GM13977 (cell line): ENCODE measurements around the gene DRAM1.

Source experiments
- DNase-seq: peaks from one replicate; pipeline ENCODE4 v3.0.0; 2012; ENCODE audit warnings: low spot score
- in situ Hi-C: fragments of 300-500 bp; cut with MboI; formaldehyde crosslinking; loops from one replicate; pipeline ENCODE4 v1.12.0; 2022; ENCODE audit warnings: low sequenced_read_pairs, low pct_unique_long_range_greater_than_20kb, mixed read lengths, inconsistent platforms; ENCODE audit not compliant: unreplicated experiment
- TF ChIP-seq, protein P1 (sequence below): IDR thresholded peaks from 2 replicates; pipeline ENCODE4 v1.5.1; 2012; ENCODE audit warnings: mild to moderate bottlenecking, control low read depth; ENCODE audit not compliant: insufficient read depth; ENCODE audit errors: extremely low read depth, missing control alignments

Gene DRAM1

DNA sequence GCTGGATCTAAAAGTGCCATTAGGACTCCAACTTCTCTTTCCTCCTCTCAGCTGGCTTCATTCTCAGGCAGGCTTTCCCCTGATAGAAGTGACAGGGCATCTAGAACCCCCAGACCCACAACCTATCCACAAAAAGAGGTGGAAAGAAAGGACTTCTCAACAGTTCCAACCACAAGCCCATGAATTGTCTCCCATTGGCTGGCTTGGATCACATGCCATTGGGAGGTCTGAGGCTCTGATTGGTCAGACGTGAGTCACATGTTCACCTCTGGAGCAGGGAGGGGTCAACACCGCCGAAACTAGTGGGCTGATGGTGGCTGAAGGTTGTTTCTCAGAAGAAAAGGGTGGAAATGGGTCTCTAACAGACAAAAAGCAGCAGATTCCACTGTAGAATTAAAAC lies 47.2 kb downstream of the DRAM1 start:
- TF ChIP-seq, protein P1, sequence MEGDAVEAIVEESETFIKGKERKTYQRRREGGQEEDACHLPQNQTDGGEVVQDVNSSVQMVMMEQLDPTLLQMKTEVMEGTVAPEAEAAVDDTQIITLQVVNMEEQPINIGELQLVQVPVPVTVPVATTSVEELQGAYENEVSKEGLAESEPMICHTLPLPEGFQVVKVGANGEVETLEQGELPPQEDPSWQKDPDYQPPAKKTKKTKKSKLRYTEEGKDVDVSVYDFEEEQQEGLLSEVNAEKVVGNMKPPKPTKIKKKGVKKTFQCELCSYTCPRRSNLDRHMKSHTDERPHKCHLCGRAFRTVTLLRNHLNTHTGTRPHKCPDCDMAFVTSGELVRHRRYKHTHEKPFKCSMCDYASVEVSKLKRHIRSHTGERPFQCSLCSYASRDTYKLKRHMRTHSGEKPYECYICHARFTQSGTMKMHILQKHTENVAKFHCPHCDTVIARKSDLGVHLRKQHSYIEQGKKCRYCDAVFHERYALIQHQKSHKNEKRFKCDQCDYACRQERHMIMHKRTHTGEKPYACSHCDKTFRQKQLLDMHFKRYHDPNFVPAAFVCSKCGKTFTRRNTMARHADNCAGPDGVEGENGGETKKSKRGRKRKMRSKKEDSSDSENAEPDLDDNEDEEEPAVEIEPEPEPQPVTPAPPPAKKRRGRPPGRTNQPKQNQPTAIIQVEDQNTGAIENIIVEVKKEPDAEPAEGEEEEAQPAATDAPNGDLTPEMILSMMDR: no peak
- in situ Hi-C loops: loop anchor here (25.0 kb wide), 1 partner anchor 813 kb away; no protein-coding TSS in a partner anchor
- no peak for DNase-seq

DNA sequence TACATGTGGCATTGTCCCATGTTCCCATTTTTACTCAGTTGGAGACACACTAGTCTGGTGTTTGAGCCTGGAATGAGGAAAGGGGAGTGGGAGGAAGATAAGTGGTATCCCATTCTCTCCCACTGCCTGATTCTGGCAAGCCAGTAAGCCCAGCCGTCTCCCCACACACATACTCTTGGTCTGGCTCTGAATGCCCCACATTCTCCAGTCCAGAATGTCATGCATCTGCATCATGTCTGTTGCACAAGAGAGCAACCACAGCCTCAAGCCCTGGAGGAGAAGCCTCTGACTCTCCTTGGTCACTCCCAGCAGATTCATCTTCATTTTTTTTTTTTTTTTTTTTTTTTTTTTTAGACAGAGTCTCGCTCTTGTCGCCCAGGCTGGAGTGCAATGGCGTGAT lies 48.0 kb downstream of the DRAM1 start:
- DNase-seq: no peak
- TF ChIP-seq, protein P1: no peak
- in situ Hi-C loops: loop anchor here (25.0 kb wide), 1 partner anchor 812 kb away; no protein-coding TSS in a partner anchor

DNA sequence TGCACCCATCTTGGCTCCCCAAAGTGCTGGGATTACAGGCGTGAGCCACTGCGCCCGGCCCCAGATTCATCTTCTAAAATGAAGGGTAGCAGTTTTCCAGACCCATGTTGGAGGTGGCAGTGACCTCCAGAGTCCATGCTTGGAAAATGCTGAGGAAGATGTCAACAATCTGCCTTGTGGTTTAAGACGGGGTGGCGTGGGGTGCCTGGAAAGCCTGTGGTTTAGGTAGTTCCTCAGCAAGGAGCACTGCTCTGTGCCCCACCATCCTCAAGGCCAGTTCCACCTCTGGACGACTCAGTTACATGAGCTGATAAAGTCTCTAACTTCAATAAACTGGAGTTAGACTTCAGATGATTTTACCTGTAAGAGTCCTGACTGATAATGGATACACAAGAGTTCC lies 48.6 kb downstream of the DRAM1 start:
- TF ChIP-seq, protein P1: no peak
- in situ Hi-C loops: loop anchor here (25.0 kb wide), 1 partner anchor 811 kb away; no protein-coding TSS in a partner anchor
- no peak for DNase-seq

DNA sequence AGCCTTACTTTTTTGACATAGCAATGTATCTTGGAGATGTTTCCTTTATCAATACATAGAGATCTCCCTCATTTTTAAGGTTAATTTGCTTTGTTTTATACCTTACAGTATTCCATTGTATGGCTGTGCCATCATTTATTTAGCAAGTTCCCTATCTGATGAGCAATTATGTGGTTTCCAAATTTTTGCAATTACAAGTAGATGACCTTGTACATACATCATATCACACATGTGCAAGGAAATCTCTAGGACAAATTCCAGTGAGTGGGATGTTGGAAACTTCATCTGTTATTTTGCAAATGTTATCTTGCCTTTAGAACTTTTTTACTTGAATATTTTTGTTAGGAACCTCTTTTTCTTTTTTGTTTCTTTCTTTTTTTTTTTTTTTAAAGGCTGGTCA lies 49.7 kb downstream of the DRAM1 start:
- DNase-seq: no peak
- in situ Hi-C loops: loop anchor here (25.0 kb wide), 1 partner anchor 810 kb away; no protein-coding TSS in a partner anchor

DNA sequence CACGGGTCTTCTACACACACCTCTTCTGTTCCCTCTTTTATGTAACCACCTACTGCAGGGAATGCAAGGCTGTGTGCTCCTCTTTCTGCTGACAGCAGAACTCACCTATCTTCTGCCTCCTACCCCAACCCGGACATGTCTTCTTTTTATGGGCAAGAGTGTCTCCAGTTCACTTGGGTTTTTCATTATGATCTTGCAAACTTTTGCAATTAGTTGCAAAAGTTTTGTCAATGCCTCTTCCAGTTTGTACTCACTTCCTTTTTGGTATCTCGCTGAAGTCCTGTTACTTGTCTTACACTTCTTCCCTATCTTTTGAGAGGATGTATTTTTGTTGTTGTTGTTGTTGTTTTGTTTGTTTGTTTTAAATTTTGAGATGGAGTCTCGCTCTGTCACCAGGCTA lies 50.6 kb downstream of the DRAM1 start:
- TF ChIP-seq, protein P1: no peak
- in situ Hi-C loops: loop anchor here (25.0 kb wide), 1 partner anchor 809 kb away; no protein-coding TSS in a partner anchor
- no peak for DNase-seq

More for the DNA sequence above, 49.7 kb downstream of the DRAM1 start:
- TF ChIP-seq, protein P1: no peak

DNA sequence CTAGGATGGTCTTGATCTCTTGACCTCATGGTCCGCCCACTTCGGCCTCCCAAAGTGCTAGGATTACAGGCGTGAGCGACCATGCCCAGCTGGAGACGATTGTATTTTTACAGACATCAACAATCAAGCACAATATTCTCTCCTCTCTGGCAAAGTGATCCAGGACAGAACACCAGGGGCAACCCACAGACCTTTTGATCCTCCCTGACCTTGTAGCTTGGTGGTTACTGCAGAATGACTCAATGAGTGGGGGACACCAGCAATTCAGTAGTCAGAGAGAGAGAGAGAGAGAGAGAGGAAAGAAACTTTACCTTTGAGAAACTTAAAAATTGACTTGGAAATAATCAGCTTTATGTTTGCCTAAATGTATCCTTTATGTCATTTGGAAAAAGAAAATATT lies 51.2 kb downstream of the DRAM1 start:
- DNase-seq: no peak
- in situ Hi-C loops: loop anchor here (25.0 kb wide), 1 partner anchor 809 kb away; no protein-coding TSS in a partner anchor
- TF ChIP-seq, protein P1: no peak
